Gastrocnemius medialis (tissue), 4 donors: ENCODE measurements around the gene STC2.

Experiments
- POLR2A ChIP-seq, 2 donors: fragments of 450-650 bp; IDR thresholded peaks; one replicate each; pipeline ENCODE4 v1.6.1; 2017; ENCODE audit warnings: antibody characterized with exemption in 2 of 2, mild to moderate bottlenecking in 2 of 2, moderate library complexity in 2 of 2
- TF ChIP-seq, protein P1 (sequence below), 5 experiments: fragments of 450-650 bp in 3 of 5; fragments of 200-600 bp in 2 of 5; sonication (generic) in 2 of 5; IDR thresholded peaks in 4 of 5; conservative IDR thresholded peaks in 1 of 5; 1 replicate in 4 of 5; 2 replicates in 1 of 5; pipeline ENCODE4 v1.5.1; 2016 to 2019; ENCODE audit warnings: antibody characterized with exemption in 5 of 5, mild to moderate bottlenecking in 3 of 5, moderate library complexity in 3 of 5

DNA sequence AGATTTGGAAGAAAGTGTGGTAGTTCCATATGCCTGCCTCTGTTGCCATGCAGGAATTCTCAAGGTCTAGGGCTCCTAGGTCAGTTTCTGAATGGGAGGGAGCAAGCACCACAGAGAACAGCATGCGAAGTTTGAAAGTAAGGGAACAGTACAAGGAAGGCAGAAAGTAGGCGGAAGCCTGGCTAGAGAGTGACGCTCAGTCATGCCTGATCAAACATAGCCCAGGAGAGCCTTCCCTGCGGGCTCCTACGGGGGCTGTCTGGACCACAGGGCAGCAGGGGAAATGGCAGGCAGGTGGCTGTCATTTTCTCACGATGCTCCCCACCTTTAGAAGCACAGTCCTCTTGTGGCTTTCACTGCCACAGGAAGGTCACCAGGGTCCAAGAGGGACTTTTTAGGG lies 12.8 kb upstream of the STC2 start:
- TF ChIP-seq, protein P1, sequence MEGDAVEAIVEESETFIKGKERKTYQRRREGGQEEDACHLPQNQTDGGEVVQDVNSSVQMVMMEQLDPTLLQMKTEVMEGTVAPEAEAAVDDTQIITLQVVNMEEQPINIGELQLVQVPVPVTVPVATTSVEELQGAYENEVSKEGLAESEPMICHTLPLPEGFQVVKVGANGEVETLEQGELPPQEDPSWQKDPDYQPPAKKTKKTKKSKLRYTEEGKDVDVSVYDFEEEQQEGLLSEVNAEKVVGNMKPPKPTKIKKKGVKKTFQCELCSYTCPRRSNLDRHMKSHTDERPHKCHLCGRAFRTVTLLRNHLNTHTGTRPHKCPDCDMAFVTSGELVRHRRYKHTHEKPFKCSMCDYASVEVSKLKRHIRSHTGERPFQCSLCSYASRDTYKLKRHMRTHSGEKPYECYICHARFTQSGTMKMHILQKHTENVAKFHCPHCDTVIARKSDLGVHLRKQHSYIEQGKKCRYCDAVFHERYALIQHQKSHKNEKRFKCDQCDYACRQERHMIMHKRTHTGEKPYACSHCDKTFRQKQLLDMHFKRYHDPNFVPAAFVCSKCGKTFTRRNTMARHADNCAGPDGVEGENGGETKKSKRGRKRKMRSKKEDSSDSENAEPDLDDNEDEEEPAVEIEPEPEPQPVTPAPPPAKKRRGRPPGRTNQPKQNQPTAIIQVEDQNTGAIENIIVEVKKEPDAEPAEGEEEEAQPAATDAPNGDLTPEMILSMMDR (IDR thresholded peaks at IDR 0.05 in 4 of 5, conservative IDR thresholded peaks at IDR 0.05 in 1 of 5): no peak
- no peak for TF ChIP-seq POLR2A (IDR thresholded peaks at IDR 0.05)
